ENCODE measurements around the gene GLYATL3.

GLYATL3 gene

DNA sequence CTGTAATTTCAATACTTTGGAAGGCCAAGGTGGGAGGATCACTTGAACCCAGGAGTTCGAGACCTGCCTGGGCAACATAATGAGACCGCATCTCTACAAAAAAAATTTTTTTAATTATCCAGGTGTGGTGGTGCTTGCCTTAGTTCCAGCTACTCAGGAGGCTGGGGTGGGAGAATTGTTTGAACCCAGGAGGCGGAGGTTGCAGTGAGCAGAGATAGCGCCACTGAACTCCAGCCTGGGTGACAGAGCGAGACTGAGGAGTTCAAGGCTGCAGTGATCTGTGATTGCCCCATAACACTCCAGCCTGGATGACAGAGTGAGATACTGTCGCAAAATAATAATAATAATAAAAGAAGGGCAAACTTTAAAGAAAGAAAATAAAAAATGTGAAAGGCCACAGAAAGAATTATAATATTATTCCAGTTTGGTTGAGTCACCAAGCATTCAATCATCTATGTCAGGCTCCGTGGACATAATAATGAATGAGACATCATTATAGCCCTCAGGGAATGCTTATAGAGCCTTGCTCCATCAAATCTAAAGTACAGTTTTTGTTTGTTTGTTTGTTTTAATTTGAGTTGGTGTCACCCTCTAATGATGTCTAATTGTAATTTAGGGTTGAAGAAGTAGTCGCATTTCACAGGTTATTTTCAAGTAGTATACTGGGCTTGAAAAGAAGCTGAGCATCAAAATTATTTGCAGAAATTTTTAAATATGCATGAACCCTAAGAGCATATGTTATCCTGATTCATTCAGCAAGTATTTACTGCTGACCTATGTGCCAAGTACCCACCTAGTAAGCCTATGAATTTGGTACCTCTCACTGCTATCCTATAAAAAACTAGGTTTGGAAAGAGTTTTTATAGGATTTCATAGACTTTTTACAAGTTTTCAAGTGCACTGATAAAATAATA is 15.1 kb downstream of the GLYATL3 start:
- no peak for DNase-seq

DNA sequence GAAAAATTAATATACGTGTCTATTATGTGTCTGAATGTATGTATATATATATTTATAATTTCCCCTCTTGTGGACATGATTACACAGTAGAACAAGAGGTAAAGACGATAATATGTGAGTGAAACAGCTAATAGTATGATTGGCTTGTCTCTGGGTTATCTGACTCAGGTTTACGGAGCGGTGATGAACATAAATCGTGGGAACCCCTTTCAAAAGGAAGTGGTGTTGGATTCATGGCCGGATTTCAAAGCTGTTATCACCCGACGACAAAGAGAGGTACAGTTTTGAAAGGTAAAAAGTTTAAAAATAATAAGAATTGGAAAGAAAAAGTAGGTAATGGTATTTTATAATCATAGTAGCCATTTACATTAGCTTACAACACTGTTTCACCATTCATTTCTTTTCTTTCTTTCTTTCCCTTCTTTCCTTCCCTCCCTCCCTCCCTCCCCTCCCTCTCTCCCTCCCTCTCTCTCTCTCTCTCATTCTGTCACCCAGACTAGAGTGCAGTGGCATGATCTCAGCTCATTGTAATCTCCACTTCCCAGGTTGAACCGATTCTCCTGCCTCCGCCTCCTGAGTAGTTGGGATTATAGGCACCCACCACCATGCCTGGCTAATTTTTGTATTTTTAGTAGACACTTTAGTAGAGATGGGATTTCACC is 15.9 kb downstream of the GLYATL3 start:
- no peak for DNase-seq

DNA sequence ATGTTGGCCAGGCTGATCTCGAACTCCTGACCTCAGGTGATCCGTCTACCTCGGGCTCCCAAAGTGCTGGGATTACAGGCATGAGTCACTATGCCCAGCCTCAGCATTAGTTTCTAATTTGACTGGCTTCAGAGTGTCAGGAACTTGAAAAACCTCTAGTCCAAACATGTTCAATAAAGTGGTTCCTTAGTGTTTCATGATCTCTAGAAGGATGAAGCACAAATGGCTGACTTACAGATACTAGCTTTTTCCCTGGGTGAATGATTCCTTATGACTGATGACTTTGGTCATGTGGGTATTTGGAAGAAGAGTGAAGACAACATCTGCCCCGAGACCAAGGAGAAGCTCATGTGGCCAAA is 16.4 kb downstream of the GLYATL3 start:
- DNase-seq: no peak

DNA sequence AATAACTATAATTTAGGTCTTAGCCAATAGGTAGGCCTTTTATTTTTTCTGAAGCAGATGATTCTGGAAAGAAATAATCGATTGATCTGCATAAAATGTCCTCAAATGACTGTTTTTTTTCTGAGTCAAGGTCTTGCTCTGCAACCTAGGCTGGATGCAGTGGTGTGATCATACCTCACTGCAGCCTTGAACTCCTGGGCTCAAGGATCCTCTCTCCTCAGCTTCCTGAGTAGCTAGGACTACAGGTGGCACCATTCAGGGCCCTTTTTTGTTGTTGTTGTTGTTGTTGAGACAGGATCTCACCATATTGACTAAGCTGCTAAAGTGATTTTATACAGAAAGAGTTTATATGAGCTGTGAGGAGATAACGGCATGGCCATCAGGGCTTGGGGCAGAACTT is 18.2 kb downstream of the GLYATL3 start:
- no peak for DNase-seq

DNA sequence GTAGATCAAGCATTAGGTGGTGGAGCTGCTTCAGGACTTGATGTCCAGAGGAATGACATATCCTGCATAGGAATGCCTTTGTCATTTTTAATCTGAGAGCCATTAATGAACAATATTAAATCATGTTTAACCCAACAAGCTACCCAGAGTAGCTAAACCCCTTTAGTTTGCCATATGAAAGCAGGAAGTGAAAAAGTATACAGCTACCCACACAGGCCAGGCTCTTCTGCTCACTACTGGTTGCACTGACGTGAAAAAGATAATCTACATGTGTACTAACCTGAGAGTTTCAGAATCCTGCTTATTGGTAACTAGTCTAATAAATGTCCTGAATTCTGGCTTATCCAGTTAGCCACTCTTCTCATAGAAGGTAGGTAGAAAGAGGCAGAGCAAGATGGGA is 19.9 kb downstream of the GLYATL3 start:
- DNase-seq: no peak

DNA sequence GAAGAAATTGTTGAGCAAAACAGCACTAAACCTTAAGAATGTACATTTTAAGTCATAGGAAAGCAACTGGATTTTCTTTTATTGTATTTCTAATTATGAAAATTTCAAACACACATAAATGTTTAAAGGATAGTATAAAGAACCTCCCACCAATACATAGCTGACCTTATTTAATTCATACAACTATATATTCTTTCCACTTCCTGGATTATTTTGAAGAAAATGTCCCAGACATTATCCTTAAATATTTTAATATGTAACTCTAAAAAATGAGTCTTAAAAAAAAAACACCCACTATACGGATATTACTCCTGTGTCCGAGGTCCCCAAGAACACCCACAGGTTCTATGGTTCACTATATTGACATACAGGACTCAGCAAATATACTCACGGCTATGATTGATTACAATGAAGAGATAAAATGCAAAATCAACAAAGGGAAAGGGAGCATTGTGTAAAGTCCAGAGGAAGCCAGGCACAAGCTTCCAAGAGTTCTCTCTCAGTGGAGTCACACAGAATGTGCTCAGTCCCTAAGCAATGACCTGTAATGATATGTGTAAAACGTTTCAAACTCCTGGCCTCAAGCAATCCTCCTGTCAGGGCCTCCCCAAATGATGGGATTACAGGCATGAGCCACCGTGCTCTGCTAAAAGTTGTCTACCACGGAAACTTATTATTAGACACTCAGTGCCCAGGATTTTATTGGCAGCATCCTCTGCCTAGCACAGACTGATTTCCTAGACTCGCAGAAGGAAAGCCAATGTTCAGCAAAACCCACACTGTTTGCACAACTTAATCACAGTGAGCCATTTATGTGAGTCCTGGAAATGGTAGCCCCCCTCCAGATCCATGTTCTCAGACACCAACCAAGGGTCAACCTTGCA is 23.2 kb downstream of the GLYATL3 start:
- DNase-seq: no peak

DNA sequence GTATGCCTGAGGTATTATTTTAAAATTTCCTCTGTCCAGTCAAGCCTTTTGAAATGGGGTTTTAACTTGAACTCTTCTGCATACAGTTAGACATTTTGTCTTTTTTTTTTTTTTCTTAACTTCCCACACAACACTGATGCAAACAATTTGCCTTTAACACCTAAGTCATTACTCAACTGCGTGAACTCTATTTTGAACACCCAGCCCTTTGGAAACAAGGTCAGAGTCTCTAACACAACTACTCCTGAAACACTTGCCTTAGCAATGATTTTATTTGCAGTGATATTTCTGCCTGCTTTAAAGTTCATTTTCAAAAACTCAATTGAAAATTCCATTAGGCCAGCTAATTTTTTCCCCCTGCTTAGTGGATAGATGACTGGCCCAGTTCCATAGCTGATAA is 24.2 kb downstream of the GLYATL3 start:
- DNase-seq: no peak

DNA sequence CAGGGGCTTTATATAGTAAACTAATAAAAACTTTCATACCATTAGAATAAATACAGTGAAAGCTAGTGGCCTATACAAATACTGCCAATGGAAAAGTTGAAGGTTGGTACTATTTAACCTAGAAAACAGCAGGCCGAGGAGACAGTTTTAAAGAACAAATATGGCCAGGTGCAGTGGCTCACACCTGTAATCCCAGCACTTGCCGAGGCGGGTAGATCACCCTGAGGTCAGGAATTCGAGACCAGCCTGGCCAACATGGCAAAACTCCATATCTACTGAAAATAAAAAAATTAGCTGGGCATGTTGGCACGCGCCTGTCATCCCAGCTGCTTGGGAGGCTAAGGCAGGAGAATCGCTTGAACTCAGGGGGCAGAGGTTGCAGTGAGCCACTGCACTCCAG is 24.8 kb downstream of the GLYATL3 start:
- no peak for DNase-seq

DNA sequence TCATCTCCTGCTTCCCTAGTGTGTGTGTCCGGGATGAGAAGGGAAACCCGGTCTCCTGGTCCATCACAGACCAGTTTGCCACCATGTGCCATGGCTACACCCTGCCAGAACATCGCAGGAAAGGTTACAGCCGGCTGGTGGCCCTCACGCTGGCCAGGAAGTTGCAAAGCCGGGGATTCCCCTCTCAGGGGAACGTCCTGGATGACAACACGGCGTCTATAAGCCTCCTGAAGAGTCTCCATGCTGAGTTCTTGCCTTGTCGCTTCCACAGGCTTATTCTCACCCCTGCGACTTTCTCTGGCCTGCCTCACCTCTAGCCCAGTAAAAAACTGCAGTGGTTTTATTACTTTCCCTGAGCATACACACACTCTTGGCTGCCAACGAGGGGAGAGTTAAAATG is 26.9 kb downstream of the GLYATL3 start:
- DNase-seq: no peak

DNA sequence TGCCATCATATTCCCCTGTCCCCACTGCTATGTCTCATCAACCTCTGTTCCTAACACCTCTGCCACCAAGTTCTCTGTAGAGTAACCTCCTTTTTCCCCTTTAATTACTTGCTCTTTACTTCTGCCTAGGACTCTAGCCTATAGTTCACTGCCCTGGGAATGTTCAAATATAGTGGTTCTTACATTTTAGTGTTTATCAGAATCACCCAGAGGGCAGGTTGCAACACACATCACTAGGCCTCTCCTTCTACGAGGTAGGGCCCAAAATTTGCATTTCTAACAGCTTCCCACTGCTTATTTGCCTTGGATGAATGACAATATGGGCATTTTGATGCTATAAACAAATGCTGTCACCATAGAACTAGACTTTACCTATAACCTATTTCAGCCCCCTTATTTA is 27.6 kb downstream of the GLYATL3 start:
- no peak for DNase-seq

DNA sequence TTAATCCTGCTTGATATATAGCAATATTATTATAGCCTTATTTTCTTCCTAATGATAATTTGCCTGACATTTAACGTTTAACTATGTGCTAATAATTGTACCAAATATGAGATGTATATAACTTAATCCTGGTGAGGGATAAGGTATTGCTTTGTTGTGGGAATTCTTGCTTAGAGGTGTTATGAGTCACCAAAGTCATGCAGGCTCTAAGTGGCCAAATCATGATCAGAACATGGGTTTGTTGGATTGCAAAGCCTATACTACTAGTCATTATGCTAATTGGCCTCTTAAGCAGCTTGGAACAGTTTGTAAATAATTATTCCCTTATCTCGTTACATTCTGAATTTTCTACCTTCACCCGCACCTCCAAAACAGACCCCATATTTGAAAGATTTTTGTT is 28.8 kb downstream of the GLYATL3 start:
- DNase-seq: no peak

DNA sequence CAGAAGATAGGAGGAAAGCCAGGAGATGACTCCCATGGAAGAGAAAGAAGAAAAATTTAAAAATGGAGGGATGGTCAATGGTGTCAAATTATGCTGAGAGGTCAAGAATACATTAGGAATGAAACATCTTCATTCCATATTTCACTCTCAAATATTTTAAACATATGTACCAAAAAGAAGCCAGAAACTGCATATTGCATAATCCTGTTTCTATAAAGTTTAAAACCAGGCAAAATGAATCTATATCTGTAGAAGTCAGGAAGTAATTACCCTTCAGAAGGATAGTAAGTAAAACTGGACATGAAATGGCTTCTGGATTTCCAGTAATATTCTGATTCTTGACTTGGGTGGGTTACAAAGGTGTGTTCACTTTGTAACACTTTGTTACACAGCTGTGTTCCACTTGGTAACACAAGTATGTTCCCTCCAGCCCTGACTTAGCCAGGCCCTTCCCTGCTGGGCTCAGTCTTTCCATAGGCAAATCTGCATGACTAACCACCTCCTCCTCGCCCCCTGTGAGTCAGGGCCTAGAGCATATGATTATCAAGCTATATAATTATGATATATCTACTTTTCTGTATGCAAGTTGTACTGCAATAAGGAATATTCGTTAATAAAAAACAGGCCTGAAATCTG is 30.5 kb downstream of the GLYATL3 start:
- no peak for DNase-seq

DNA sequence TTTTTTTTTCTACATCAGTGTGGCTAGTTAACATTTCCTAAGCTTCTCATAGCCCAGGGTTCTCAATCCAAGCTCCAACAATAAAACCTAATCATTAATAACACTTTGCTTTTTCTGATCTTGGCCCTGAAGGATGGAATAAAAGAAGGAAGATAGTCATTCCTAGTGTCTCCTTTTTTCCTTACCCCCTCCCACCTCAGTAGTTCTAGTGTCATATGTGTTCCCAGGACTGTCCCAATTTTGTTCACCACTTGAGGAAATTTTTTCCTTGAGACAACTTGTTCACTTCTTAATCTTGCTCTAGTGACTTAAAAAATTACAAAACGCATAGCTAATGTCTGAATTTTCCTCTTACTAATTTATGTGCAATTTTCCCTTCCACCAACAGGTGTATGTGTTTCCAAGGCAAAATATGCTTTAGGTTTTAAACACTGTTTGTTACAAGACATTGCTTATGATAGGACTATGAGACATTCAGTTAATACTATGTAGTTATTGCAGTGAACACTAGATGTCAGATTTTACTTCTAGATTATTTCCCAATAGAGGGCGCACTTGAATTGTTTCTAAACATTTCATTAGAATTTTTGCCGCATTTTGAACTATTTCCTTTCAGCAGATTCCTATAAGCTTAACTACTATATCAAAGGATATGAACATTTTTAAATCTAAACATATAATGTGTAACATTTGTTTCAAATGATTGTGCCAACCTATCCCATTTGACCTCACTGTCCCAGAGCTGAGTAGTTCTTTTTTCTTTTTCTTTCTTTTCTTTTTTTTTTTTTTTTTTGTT is 32.2 kb downstream of the GLYATL3 start:
- DNase-seq: no peak

DNA sequence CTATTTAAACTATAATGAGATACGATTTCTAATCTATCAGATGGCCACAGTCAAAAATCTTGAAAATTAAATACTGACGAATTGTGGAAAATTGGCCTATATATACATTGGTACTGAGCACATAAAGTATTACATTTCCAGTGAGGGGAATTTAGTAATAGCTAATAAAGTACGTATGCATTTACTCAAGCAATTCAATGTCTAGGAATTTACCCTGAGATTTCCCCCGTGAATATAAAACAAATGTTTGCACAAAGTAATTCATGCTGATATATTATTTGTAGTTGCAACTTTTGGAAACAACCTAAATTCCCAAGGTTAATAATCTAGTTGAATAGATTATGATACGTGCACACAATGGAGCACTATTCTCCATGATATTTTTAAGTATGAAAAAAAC is 36.1 kb downstream of the GLYATL3 start:
- no peak for DNase-seq

DNA sequence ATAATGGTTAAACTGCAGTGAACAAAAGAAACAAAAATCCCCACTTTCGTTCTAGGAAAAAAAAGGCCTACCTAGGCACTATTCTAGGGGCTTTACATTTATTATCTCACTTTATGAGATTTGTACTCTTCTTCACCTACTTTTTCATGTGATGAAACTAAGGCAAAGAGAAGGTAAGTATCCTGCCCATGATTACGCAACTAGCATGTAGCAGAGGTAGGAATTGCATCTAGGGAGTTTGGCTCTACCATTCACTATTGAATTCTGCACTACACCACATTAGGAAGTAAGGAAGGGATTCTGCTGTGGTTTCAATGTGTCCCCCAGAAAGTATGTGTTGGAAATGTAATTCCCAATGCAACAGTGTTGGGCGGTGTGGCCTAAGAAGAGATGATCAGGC is 39.4 kb downstream of the GLYATL3 start:
- no peak for DNase-seq

DNA sequence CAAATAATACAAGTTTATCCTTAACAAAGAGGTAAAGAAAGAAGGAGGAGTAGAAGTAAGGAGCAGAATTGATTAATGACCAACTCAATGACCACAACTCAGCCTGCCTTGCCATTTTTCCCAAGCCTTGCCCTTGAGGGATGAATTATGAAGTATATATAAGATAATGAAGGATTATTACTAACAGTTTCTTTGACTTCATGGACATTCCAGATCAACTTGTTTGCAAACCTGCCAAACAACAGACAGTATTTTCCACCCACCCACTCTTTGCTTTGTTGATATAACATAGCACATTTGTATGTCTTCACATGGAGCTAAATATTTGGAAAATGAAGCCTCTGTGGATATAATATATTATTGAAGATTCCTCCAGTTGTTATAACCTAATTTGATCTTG is 40.9 kb downstream of the GLYATL3 start:
- no peak for DNase-seq

DNA sequence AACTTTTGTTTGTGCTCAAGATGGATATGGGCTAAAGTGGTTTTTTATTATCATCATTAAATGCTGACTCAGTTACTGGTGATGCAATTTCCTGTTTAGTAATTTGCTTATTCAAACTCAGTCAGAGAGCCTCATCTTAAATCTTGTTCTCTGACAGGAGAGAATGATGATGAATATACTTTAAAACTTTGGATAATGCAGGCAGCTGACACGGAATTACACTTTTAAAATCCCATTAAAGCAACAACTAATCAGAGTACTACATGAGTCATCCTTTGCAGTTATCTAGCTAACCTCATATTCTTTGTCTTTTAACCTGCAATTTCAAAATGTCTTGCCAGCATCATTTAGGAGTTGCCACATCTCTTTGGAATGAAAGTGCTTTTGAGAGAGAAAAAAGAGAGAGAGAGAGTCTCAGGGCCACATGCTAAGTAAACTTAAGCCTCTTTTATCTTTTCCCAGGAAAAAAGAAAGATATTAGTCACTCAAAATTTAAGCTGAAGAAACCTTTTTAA is 41.5 kb downstream of the GLYATL3 start:
- DNase-seq: no peak

DNA sequence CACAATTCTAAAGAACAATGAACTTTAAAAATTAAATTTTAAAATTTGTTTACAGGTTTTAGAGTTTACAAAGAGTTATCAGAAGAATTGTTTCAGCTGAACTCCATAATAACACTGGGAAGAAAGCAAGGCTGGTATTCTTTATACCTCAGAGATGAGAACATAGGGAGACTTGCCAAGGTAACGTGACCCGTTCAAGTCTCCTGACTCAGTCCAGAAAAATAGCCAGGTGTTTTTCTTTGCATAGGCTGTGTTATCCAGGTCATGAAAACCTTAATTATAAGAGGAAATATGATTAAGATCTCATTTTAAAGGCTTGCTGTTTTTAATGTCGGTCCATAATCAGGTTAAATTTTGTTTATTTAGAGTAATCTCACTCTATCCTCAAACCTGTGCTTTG is 42.2 kb downstream of the GLYATL3 start:
- DNase-seq: no peak

DNA sequence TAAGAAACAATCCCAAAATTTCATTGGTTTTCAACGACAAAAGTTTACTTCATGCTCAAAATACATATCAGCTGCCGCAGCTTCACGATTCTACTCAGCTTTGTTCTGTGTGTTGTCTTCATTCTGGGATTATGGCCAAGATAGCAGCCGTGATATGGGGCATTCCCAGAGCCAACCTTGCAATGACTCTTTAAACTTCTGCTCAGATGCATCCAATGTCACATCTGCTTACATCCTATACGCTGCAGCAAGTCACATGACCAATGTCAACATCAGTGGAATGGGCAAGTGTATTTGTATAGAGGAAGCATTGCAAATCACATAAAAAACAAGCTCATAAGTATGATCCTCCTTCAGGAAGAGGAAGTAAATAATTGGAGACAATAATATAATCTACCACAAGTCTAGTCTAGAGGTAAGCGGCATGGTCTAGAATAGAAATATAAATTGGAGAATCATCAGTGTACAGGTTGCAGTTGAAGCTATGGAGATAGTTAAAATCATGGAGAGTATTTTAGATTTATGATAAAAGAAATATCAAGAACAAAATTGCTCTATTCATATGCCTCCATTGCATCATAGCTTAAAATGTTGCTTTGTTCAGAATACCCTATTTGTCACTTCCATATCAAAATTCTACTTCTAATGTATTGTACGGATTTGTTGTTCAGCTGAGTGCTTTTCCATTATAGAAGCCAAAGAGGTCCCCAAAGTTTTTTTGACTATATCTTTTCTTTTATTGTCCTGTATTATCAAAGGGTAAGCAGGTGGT is 43.5 kb downstream of the GLYATL3 start:
- DNase-seq: no peak

DNA sequence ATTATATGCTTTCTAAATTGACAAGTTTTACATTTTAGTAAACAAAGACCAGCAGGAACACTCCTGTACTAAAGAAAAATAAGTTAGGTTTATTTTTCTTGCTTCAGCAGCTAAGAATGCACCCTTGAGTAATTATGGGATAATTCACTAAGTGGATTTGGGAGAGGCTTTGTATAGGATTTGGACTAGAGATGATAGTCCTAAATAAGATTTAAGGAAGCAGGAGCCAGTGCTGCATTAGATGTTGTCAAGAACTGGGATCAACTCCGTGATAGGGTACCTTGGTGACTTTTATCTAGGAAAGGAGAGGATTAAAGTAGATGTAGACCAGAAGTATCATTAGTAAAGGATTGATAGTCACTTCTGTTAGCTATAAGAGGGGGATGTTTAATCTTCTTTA is 46.6 kb downstream of the GLYATL3 start:
- no peak for DNase-seq

DNA sequence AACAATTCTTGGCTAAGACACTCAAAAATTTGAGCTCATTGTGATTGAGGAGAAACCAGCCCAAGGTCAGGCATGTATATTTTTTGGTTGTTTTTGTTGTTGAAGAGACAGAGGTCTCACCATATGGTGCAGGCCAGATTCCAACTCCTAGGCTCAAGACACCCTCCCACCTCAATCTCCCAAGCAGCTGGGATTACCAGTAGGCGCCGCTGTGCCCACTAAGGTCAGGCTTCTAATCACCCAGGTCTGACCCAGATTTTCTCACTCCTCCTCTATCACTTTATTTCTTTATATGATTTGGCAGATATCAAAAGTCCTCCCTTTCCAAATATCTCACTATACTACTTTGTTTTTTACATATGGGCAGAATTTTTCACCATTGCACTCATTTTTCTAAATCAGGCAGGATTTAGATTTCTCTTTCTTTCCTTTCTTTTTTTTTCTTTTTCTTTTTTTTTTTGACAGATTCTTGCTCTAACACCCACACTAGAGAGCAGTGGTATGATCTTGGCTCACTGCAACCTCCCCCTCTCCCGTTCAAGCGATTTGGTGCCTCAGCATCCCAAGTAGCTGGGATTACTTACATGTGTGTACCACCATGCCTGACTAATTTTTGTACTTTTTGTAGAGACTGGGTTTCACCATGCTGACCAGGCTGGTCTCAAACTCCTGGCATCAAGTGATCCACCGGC is 49.0 kb downstream of the GLYATL3 start:
- no peak for DNase-seq

Measured in activated effector memory CD4-positive, alpha-beta T cell treated with Interleukin-2 at 50 U/mL for 16 hours (primary cell).